SK-N-SH treated with all-trans-retinoic acid at 6 μM for 48 hours (cell line): ENCODE data around the gene NRXN3.

Source experiments
- BACH2 ChIP-seq: fragments of 250-450 bp; sonication (Bioruptor Pico); IDR thresholded peaks from 2 replicates; pipeline ENCODE4 v1.9.0; 2021; ENCODE audit warnings: mild to moderate bottlenecking, borderline replicate concordance
- ESRRG ChIP-seq: fragments of 250-450 bp; sonication (Bioruptor Pico); IDR thresholded peaks from 2 replicates; pipeline ENCODE4 v1.6.1; 2021; ENCODE audit warnings: mild to moderate bottlenecking
- GLIS3 ChIP-seq: fragments of 250-450 bp; sonication (Bioruptor Pico); IDR thresholded peaks from 2 replicates; pipeline ENCODE4 v1.5.0; 2020; ENCODE audit warnings: mild to moderate bottlenecking, moderate library complexity
- ISL1 ChIP-seq: fragments of 250-450 bp; sonication (Bioruptor Pico); IDR thresholded peaks from 2 replicates; pipeline ENCODE4 v2.1.2; 2022; ENCODE audit warnings: mild to moderate bottlenecking, moderate library complexity
- OSR1 ChIP-seq: fragments of 250-450 bp; sonication (Bioruptor Pico); IDR thresholded peaks from 2 replicates; pipeline ENCODE4 v1.8.0; 2022; ENCODE audit warnings: moderate library complexity, mild to moderate bottlenecking, inconsistent platforms
- PATZ1 ChIP-seq: fragments of 250-450 bp; sonication (Bioruptor Pico); IDR thresholded peaks from 2 replicates; pipeline ENCODE4 v1.8.0; 2020; ENCODE audit warnings: mild to moderate bottlenecking, moderate library complexity, borderline replicate concordance
- RARB ChIP-seq: fragments of 250-450 bp; sonication (Bioruptor Pico); IDR thresholded peaks from 2 replicates; pipeline ENCODE4 v1.8.0; 2021; ENCODE audit warnings: mild to moderate bottlenecking, moderate library complexity
- ZC3H10 ChIP-seq: fragments of 250-450 bp; sonication (Bioruptor Pico); IDR thresholded peaks from 2 replicates; pipeline ENCODE4 v1.5.1; 2021; ENCODE audit warnings: mild to moderate bottlenecking, moderate library complexity
- ZFP30 ChIP-seq: fragments of 450-650 bp; formaldehyde crosslinking; IDR thresholded peaks from 2 replicates; pipeline ENCODE4 v1.5.0; 2022; ENCODE audit warnings: mild to moderate bottlenecking, moderate library complexity
- ZNF70 ChIP-seq: fragments of 450-650 bp; formaldehyde crosslinking; IDR thresholded peaks from 2 replicates; pipeline ENCODE4 v1.5.0; 2020; ENCODE audit warnings: mild to moderate bottlenecking, moderate library complexity
- ZNF8 ChIP-seq: fragments of 450-650 bp; formaldehyde crosslinking; IDR thresholded peaks from 2 replicates; pipeline ENCODE4 v1.5.0; 2020; ENCODE audit warnings: mild to moderate bottlenecking, moderate library complexity

GRCh38 chr14:79294499-79294898, 1124.3 kb downstream of the NRXN3 start:
- no peak for TF ChIP-seq BACH2
- no peak for TF ChIP-seq PATZ1 (CRISPR knock-in tag)
- no peak for TF ChIP-seq RARB (CRISPR knock-in tag)
- no peak for TF ChIP-seq ESRRG (CRISPR knock-in tag)
- TF ChIP-seq OSR1 (CRISPR knock-in tag) = no peak
- no peak for TF ChIP-seq ZFP30 (CRISPR knock-in tag)
- TF ChIP-seq ZNF70 (CRISPR knock-in tag) = no peak
- TF ChIP-seq ZC3H10 = no peak
- no peak for TF ChIP-seq ISL1 (CRISPR knock-in tag)
- TF ChIP-seq ZNF8 (CRISPR knock-in tag) = no peak
- TF ChIP-seq GLIS3 (CRISPR knock-in tag) = no peak
